ENCODE results near the gene UBASH3B.

The UBASH3B gene

GRCh38 chr11:122709039-122709760 lies 53.7 kb downstream of the UBASH3B start:
- no peaks in the 10 kb centered on the region for H3K4me1 ChIP-seq (ENCODE audit: control insufficient read depth, insufficient read depth, low read length)
- no peaks in the 10 kb centered on the region for H3K36me3 ChIP-seq (ENCODE audit: control insufficient read depth in 2 of 2, insufficient read depth in 2 of 2, low read length in 2 of 2)
- H3K9me3 ChIP-seq (ENCODE audit: control insufficient read depth in 2 of 2, low read length in 2 of 2): no peaks in the 10 kb centered on the region
- H3K27me3 ChIP-seq (ENCODE audit: control insufficient read depth in 1 of 2, insufficient read depth in 2 of 2, low read length in 2 of 2): no peaks in the 10 kb centered on the region
- H3K27ac ChIP-seq (ENCODE audit: low read length): no peak overlapping the region
- H3K4me3 ChIP-seq (ENCODE audit: low read length in 2 of 2): no peak overlapping the region
- H3K9ac ChIP-seq (ENCODE audit: low read length in 2 of 2): no peak overlapping the region

- no peak overlapping the region for H3K27ac ChIP-seq (ENCODE audit: low read length)
- H3K4me1 ChIP-seq (ENCODE audit: control insufficient read depth, insufficient read depth, low read length): no peaks in the 10 kb centered on the region
- H3K36me3 ChIP-seq (ENCODE audit: control insufficient read depth in 2 of 2, insufficient read depth in 2 of 2, low read length in 2 of 2): no peaks in the 10 kb centered on the region
- no peaks in the 10 kb centered on the region for H3K9me3 ChIP-seq (ENCODE audit: control insufficient read depth in 2 of 2, low read length in 2 of 2)
- H3K4me3 ChIP-seq (ENCODE audit: low read length in 2 of 2): no peak overlapping the region
- no peak overlapping the region for H3K9ac ChIP-seq (ENCODE audit: low read length in 2 of 2)
- H3K27me3 ChIP-seq (ENCODE audit: control insufficient read depth in 1 of 2, insufficient read depth in 2 of 2, low read length in 2 of 2): no peaks in the 10 kb centered on the region
These were observed 55.8 kb downstream of the UBASH3B start for GRCh38 chr11:122711362-122711761.

- H3K27ac ChIP-seq (ENCODE audit: low read length): no peak overlapping the region
- H3K4me3 ChIP-seq (ENCODE audit: low read length in 2 of 2): no peak overlapping the region
- H3K27me3 ChIP-seq (ENCODE audit: control insufficient read depth in 1 of 2, insufficient read depth in 2 of 2, low read length in 2 of 2): no peaks in the 10 kb centered on the region
- no peaks in the 10 kb centered on the region for H3K4me1 ChIP-seq (ENCODE audit: control insufficient read depth, insufficient read depth, low read length)
- H3K9me3 ChIP-seq (ENCODE audit: control insufficient read depth in 2 of 2, low read length in 2 of 2): no peaks in the 10 kb centered on the region
- H3K36me3 ChIP-seq (ENCODE audit: control insufficient read depth in 2 of 2, insufficient read depth in 2 of 2, low read length in 2 of 2): no peaks in the 10 kb centered on the region
- H3K9ac ChIP-seq (ENCODE audit: low read length in 2 of 2): no peak overlapping the region
These were observed 56.4 kb downstream of the UBASH3B start for GRCh38 chr11:122711831-122712381.

GRCh38 chr11:122714004-122714403 lies 58.5 kb downstream of the UBASH3B start:
- no peak overlapping the region for H3K27ac ChIP-seq (ENCODE audit: low read length)
- H3K27me3 ChIP-seq (ENCODE audit: control insufficient read depth in 1 of 2, insufficient read depth in 2 of 2, low read length in 2 of 2): peaks cover 0 to 2% of the 10 kb centered on the region in 2 donors
- H3K4me3 ChIP-seq (ENCODE audit: low read length in 2 of 2): no peak overlapping the region
- H3K36me3 ChIP-seq (ENCODE audit: control insufficient read depth in 2 of 2, insufficient read depth in 2 of 2, low read length in 2 of 2): no peaks in the 10 kb centered on the region
- no peak overlapping the region for H3K9ac ChIP-seq (ENCODE audit: low read length in 2 of 2)
- no peaks in the 10 kb centered on the region for H3K4me1 ChIP-seq (ENCODE audit: control insufficient read depth, insufficient read depth, low read length)
- H3K9me3 ChIP-seq (ENCODE audit: control insufficient read depth in 2 of 2, low read length in 2 of 2): no peaks in the 10 kb centered on the region

- H3K9ac ChIP-seq (ENCODE audit: low read length in 2 of 2): no peak overlapping the region
- H3K27me3 ChIP-seq (ENCODE audit: control insufficient read depth in 1 of 2, insufficient read depth in 2 of 2, low read length in 2 of 2): peaks cover 0 to 2% of the 10 kb centered on the region in 2 donors
- H3K4me1 ChIP-seq (ENCODE audit: control insufficient read depth, insufficient read depth, low read length): no peaks in the 10 kb centered on the region
- no peaks in the 10 kb centered on the region for H3K36me3 ChIP-seq (ENCODE audit: control insufficient read depth in 2 of 2, insufficient read depth in 2 of 2, low read length in 2 of 2)
- no peak overlapping the region for H3K4me3 ChIP-seq (ENCODE audit: low read length in 2 of 2)
- H3K27ac ChIP-seq (ENCODE audit: low read length): no peak overlapping the region
- H3K9me3 ChIP-seq (ENCODE audit: control insufficient read depth in 2 of 2, low read length in 2 of 2): no peaks in the 10 kb centered on the region
These were observed 59.0 kb downstream of the UBASH3B start for GRCh38 chr11:122714484-122714883.

GRCh38 chr11:122715548-122716440 lies 60.3 kb downstream of the UBASH3B start:
- Histone ChIP-seq H3K9me3 (ENCODE audit: control insufficient read depth in 2 of 2, low read length in 2 of 2) (no peaks in the 10 kb centered on the region), H3K4me3 (ENCODE audit: low read length in 2 of 2) (no peak overlapping the region), H3K27ac (ENCODE audit: low read length) (no peak overlapping the region), H3K36me3 (ENCODE audit: control insufficient read depth in 2 of 2, insufficient read depth in 2 of 2, low read length in 2 of 2) (no peaks in the 10 kb centered on the region), H3K4me1 (ENCODE audit: control insufficient read depth, insufficient read depth, low read length) (no peaks in the 10 kb centered on the region), H3K9ac (ENCODE audit: low read length in 2 of 2) (no peak overlapping the region), H3K27me3 (ENCODE audit: control insufficient read depth in 1 of 2, insufficient read depth in 2 of 2, low read length in 2 of 2) (peaks cover 0 to 2% of the 10 kb centered on the region in 2 donors)

- Histone ChIP-seq H3K27ac (ENCODE audit: low read length) (no peak overlapping the region), H3K9me3 (ENCODE audit: control insufficient read depth in 2 of 2, low read length in 2 of 2) (no peaks in the 10 kb centered on the region), H3K27me3 (ENCODE audit: control insufficient read depth in 1 of 2, insufficient read depth in 2 of 2, low read length in 2 of 2) (peaks cover 0 to 2% of the 10 kb centered on the region in 2 donors), H3K36me3 (ENCODE audit: control insufficient read depth in 2 of 2, insufficient read depth in 2 of 2, low read length in 2 of 2) (no peaks in the 10 kb centered on the region), H3K9ac (ENCODE audit: low read length in 2 of 2) (no peak overlapping the region), H3K4me3 (ENCODE audit: low read length in 2 of 2) (no peak overlapping the region), H3K4me1 (ENCODE audit: control insufficient read depth, insufficient read depth, low read length) (no peaks in the 10 kb centered on the region)
These were observed 61.8 kb downstream of the UBASH3B start for GRCh38 chr11:122717264-122717867.

GRCh38 chr11:122720107-122720881 lies 64.8 kb downstream of the UBASH3B start:
- Histone ChIP-seq H3K9me3 (ENCODE audit: control insufficient read depth in 2 of 2, low read length in 2 of 2) (no peaks in the 10 kb centered on the region), H3K36me3 (ENCODE audit: control insufficient read depth in 2 of 2, insufficient read depth in 2 of 2, low read length in 2 of 2) (no peaks in the 10 kb centered on the region), H3K27ac (ENCODE audit: low read length) (no peak overlapping the region)

GRCh38 chr11:122721201-122721963 lies 65.9 kb downstream of the UBASH3B start:
- Histone ChIP-seq H3K4me1 (ENCODE audit: control insufficient read depth, insufficient read depth, low read length) (no peaks in the 10 kb centered on the region), H3K4me3 (ENCODE audit: low read length in 2 of 2) (no peak overlapping the region), H3K9me3 (ENCODE audit: control insufficient read depth in 2 of 2, low read length in 2 of 2) (no peaks in the 10 kb centered on the region), H3K27ac (ENCODE audit: low read length) (no peak overlapping the region), H3K9ac (ENCODE audit: low read length in 2 of 2) (no peak overlapping the region), H3K27me3 (ENCODE audit: control insufficient read depth in 1 of 2, insufficient read depth in 2 of 2, low read length in 2 of 2) (peaks cover 0 to 2% of the 10 kb centered on the region in 2 donors), H3K36me3 (ENCODE audit: control insufficient read depth in 2 of 2, insufficient read depth in 2 of 2, low read length in 2 of 2) (no peaks in the 10 kb centered on the region)

More at GRCh38 chr11:122720107-122720881, 64.8 kb downstream of the UBASH3B start:
- Histone ChIP-seq H3K27me3 (ENCODE audit: control insufficient read depth in 1 of 2, insufficient read depth in 2 of 2, low read length in 2 of 2) (peaks cover 0 to 2% of the 10 kb centered on the region in 2 donors), H3K4me1 (ENCODE audit: control insufficient read depth, insufficient read depth, low read length) (no peaks in the 10 kb centered on the region), H3K9ac (ENCODE audit: low read length in 2 of 2) (no peak overlapping the region), H3K4me3 (ENCODE audit: low read length in 2 of 2) (no peak overlapping the region)
